ENCODE measurements around the gene STK16.
A peak's percentile ranks its signal among the peaks of the same experiment; 100 is the strongest.

The STK16 gene

GRCh38 chr2:219246559-219246958, 1.3 kb downstream of the STK16 start:
- no peaks in the 10 kb centered on the region for H3K27me3 ChIP-seq (ENCODE audit: control insufficient read depth, insufficient read depth, low read length)
- no peaks in the 10 kb centered on the region for H3K79me2 ChIP-seq
- no peak overlapping the region for H3K4me2 ChIP-seq (ENCODE audit: low read length)
- H3K9me3 ChIP-seq (ENCODE audit: control insufficient read depth, low read length) = no peaks in the 10 kb centered on the region
- TF ChIP-seq CTCF (IDR thresholded peaks at IDR 0.05) = no peak
- H3K27ac ChIP-seq = no peak overlapping the region
- no peaks in the 10 kb centered on the region for H3K36me3 ChIP-seq (ENCODE audit: control insufficient read depth, insufficient read depth, low read length)
- no peak overlapping the region for H2AFZ ChIP-seq
- peaks cover 25% of the 10 kb centered on the region for H3K4me1 ChIP-seq
- no peak overlapping the region for H3K4me3 ChIP-seq (ENCODE audit: low read depth, low read length)
- H3K9ac ChIP-seq = no peak overlapping the region

- Histone ChIP-seq H3K9ac (no peak overlapping the region), H3K9me3 (ENCODE audit: control insufficient read depth, low read length) (no peaks in the 10 kb centered on the region), H3K36me3 (ENCODE audit: control insufficient read depth, insufficient read depth, low read length) (no peaks in the 10 kb centered on the region)
Measured at GRCh38 chr2:219247678-219248642, 2.7 kb downstream of the STK16 start.

GRCh38 chr2:219248845-219249202, 3.5 kb downstream of the STK16 start:
- no peak overlapping the region for H2AFZ ChIP-seq
- peaks cover 28% of the 10 kb centered on the region for H3K4me1 ChIP-seq
- H3K9me3 ChIP-seq (ENCODE audit: control insufficient read depth, low read length) = no peaks in the 10 kb centered on the region
- no peaks in the 10 kb centered on the region for H3K27me3 ChIP-seq (ENCODE audit: control insufficient read depth, insufficient read depth, low read length)
- H3K4me3 ChIP-seq (ENCODE audit: low read depth, low read length) = no peak overlapping the region
- peak overlapping the region; percentile 74 for H3K27ac ChIP-seq
- TF ChIP-seq CTCF (IDR thresholded peaks at IDR 0.05) = no peak
- H3K4me2 ChIP-seq (ENCODE audit: low read length) = no peak overlapping the region
- peaks cover 2% of the 10 kb centered on the region for H3K79me2 ChIP-seq
- no peak overlapping the region for H3K9ac ChIP-seq
- no peaks in the 10 kb centered on the region for H3K36me3 ChIP-seq (ENCODE audit: control insufficient read depth, insufficient read depth, low read length)

More at GRCh38 chr2:219247678-219248642, 2.7 kb downstream of the STK16 start:
- no peak overlapping the region for H3K27ac ChIP-seq
- H3K4me3 ChIP-seq (ENCODE audit: low read depth, low read length) = no peak overlapping the region
- TF ChIP-seq CTCF (IDR thresholded peaks at IDR 0.05) = no peak
- no peak overlapping the region for H2AFZ ChIP-seq
- no peaks in the 10 kb centered on the region for H3K79me2 ChIP-seq
- no peaks in the 10 kb centered on the region for H3K27me3 ChIP-seq (ENCODE audit: control insufficient read depth, insufficient read depth, low read length)
- H3K4me1 ChIP-seq = peaks cover 30% of the 10 kb centered on the region
- no peak overlapping the region for H3K4me2 ChIP-seq (ENCODE audit: low read length)

GRCh38 chr2:219249203-219249980, 4.1 kb downstream of the STK16 start:
- H3K79me2 ChIP-seq = peaks cover 2% of the 10 kb centered on the region
- peaks cover 30% of the 10 kb centered on the region for H3K4me1 ChIP-seq
- no peaks in the 10 kb centered on the region for H3K36me3 ChIP-seq (ENCODE audit: control insufficient read depth, insufficient read depth, low read length)
- TF ChIP-seq CTCF (IDR thresholded peaks at IDR 0.05) = no peak
- H3K9me3 ChIP-seq (ENCODE audit: control insufficient read depth, low read length) = no peaks in the 10 kb centered on the region
- H3K4me3 ChIP-seq (ENCODE audit: low read depth, low read length) = peak overlapping the region; percentile 28
- H3K9ac ChIP-seq = no peak overlapping the region
- peak overlapping the region; percentile 74 for H3K27ac ChIP-seq
- H2AFZ ChIP-seq = no peak overlapping the region
- H3K27me3 ChIP-seq (ENCODE audit: control insufficient read depth, insufficient read depth, low read length) = no peaks in the 10 kb centered on the region
- H3K4me2 ChIP-seq (ENCODE audit: low read length) = peak overlapping the region; percentile 51
